GM21737 (cell line): Measurements from ENCODE around the gene ZNF773.
"Not testable (repeated sequence)": the region's sequence is repeated elsewhere in the genome, so short reads cannot be mapped to it uniquely, and the experiment has no call there.

ENCODE experiments used
- ATAC-seq: cut with Tn5 transposase; IDR thresholded peaks from one replicate; pipeline ENCODE4 v1.9.1; 2021; ENCODE audit warnings: mild to moderate bottlenecking, moderate library complexity; ENCODE audit not compliant: unreplicated experiment

ZNF773 gene

GRCh38 chr19:57499680-57500395, at the start of gene ZNF773:
TSS of gene ZNF773 (plus strand) at chr19:57499938. CDS start at chr19:57500081, 143 bp downstream.
- ATAC-seq, result peak; percentile 98

- no peak for ATAC-seq
Observed at GRCh38 chr19:57452307-57452706, 47.4 kb upstream of the ZNF773 start.

GRCh38 chr19:57465680-57466381, 33.9 kb upstream of the ZNF773 start:
- no peak for ATAC-seq

- no peak for ATAC-seq
Observed at GRCh38 chr19:57466489-57466888, 33.2 kb upstream of the ZNF773 start.

- no peak for ATAC-seq
Observed at GRCh38 chr19:57473646-57474045, 26.1 kb upstream of the ZNF773 start.

- ATAC-seq, result peak; percentile 91
Observed at GRCh38 chr19:57477191-57478008, 22.3 kb upstream of the ZNF773 start, which contains the start of gene ZNF772. TSS of gene ZNF772 (minus strand) at chr19:57477566. CDS start at chr19:57477309, 257 bp downstream.

GRCh38 chr19:57487477-57488298, 12.1 kb upstream of the ZNF773 start, which contains the start of gene ZNF419:
TSS of gene ZNF419 (plus strand) at chr19:57487750. CDS start at chr19:57487951, 201 bp downstream.
- peak; percentile 95 for ATAC-seq

GRCh38 chr19:57488299-57488644, 11.5 kb upstream of the ZNF773 start:
- ATAC-seq, result not testable (repeated sequence)

- ATAC-seq, result not testable (repeated sequence)
Observed at GRCh38 chr19:57499332-57499679, 432 bp upstream of the ZNF773 start.

GRCh38 chr19:57500400-57500799, 662 bp downstream of the ZNF773 start:
- not testable (repeated sequence) for ATAC-seq

- no peak for ATAC-seq
Observed at GRCh38 chr19:57506163-57506562, 6.4 kb downstream of the ZNF773 start.

- ATAC-seq, result no peak
Observed at GRCh38 chr19:57511484-57511883, 11.7 kb downstream of the ZNF773 start.

- ATAC-seq, result no peak
Observed at GRCh38 chr19:57512845-57513244, 13.1 kb downstream of the ZNF773 start.

GRCh38 chr19:57515255-57515654, 15.5 kb downstream of the ZNF773 start:
- no peak for ATAC-seq

- ATAC-seq, result not testable (repeated sequence)
Observed at GRCh38 chr19:57518021-57518420, 18.3 kb downstream of the ZNF773 start.

GRCh38 chr19:57527136-57527881, 27.6 kb downstream of the ZNF773 start, which contains the start of gene ZNF549:
TSS of gene ZNF549 (plus strand) at chr19:57527356. CDS start at chr19:57527574, 218 bp downstream.
- peak; percentile 96 for ATAC-seq

GRCh38 chr19:57537953-57538547, 38.3 kb downstream of the ZNF773 start:
- ATAC-seq, result no peak

GRCh38 chr19:57546513-57546912, 46.8 kb downstream of the ZNF773 start:
- ATAC-seq, result no peak

- no peak for ATAC-seq
Observed at GRCh38 chr19:57552432-57552831, 52.7 kb downstream of the ZNF773 start.
